Measurements from ENCODE around the gene SNX20.

SNX20 gene

GRCh38 chr16:50681021-50681885 lies at the start of gene SNX20:
Gene SNX20, minus strand, starts transcription at chr16:50681312. Its CDS starts 3,786 bp downstream, at chr16:50677526.
- peak; percentile 84 for DNase-seq

- no peak for DNase-seq
Observed at GRCh38 chr16:50724306-50724705, 43.2 kb upstream of the SNX20 start.

- no peak for DNase-seq
Observed at GRCh38 chr16:50722960-50723359, 41.8 kb upstream of the SNX20 start.

- no peak for DNase-seq
Observed at GRCh38 chr16:50722405-50722737, 41.3 kb upstream of the SNX20 start.

- DNase-seq: peak; percentile 35 to 68
Observed at GRCh38 chr16:50721549-50722404, 40.7 kb upstream of the SNX20 start.

GRCh38 chr16:50719401-50720337 lies 38.6 kb upstream of the SNX20 start:
- DNase-seq: peak in 1 of 2 donors; percentile 27

GRCh38 chr16:50718761-50719400 lies 37.8 kb upstream of the SNX20 start:
- no peak for DNase-seq

GRCh38 chr16:50718061-50718760 lies 37.1 kb upstream of the SNX20 start:
- no peak for DNase-seq

GRCh38 chr16:50717494-50717893 lies 36.4 kb upstream of the SNX20 start:
- DNase-seq: no peak

- no peak for DNase-seq
Observed at GRCh38 chr16:50717091-50717490, 36.0 kb upstream of the SNX20 start.

- DNase-seq: no peak
Observed at GRCh38 chr16:50712956-50713355, 31.8 kb upstream of the SNX20 start.

- DNase-seq: no peak
Observed at GRCh38 chr16:50712560-50712898, 31.4 kb upstream of the SNX20 start.

GRCh38 chr16:50711862-50712559 lies 30.9 kb upstream of the SNX20 start:
- DNase-seq: no peak

GRCh38 chr16:50711040-50711439 lies 29.9 kb upstream of the SNX20 start:
- no peak for DNase-seq

- DNase-seq: no peak
Observed at GRCh38 chr16:50709980-50710379, 28.9 kb upstream of the SNX20 start.

- peak in 1 of 2 donors; percentile 46 for DNase-seq
Observed at GRCh38 chr16:50709061-50709684, 28.1 kb upstream of the SNX20 start.

- DNase-seq: no peak
Observed at GRCh38 chr16:50708373-50709060, 27.4 kb upstream of the SNX20 start.

GRCh38 chr16:50706250-50706649 lies 25.1 kb upstream of the SNX20 start:
- DNase-seq: no peak

GRCh38 chr16:50705436-50706110 lies 24.5 kb upstream of the SNX20 start:
- no peak for DNase-seq

All from CD4-positive, alpha-beta T cell treated with Interleukin-4 for 1 hour (primary cell).